ENCODE results near the gene CLCN7.

CLCN7 gene

DNA sequence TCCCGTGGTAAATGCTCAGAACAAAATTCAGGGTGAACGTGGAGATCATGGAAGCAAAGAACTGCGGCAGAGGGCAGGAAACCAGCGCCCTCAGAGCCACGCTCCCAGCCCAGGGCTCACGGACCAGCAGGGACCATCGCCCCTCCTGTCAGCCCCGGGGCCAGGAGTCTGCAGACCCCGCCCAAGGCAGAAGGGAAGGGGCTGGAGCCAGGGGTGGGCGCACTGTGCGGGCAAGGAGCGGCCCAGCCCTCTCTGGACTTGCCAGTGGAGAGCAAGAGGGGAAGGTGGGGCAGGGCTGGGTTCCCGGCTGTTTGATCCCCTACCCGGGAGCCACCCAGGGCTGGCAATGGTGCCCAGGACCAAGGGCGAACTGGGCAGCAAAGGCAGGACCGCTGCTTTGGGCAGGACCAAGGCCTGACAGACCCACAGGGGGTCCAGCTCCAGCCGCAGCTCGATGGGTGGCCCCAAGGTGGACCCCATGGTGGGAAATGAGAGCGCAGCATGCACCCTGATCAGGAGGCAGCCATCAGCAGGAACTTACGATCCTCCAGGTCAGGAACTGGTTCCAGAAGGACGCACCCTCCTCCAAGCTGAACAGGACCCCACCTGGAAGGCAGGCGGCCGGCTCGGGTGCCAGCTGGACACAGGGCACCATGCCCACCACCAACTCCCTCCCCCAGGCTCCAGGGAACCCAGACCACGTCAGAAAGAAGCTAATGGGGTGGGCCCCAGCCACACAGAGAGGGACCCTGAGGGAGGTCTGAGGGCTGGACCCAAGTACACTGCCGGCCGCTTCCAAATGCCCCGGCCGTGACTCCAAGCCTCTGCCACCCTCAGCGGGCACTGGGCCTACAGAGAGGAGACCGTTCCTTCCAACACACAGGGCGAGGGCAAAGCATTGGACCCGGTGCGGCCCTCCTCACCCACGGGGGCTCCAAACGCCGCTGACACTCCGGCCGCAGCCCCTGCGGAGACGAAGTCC is 19.3 kb downstream of the CLCN7 start:
- no peak for DNase-seq (ENCODE audit: low read depth)
- H3K4me3 ChIP-seq (ENCODE audit: low read length), result no peak overlapping the region
- TF ChIP-seq, protein P1, sequence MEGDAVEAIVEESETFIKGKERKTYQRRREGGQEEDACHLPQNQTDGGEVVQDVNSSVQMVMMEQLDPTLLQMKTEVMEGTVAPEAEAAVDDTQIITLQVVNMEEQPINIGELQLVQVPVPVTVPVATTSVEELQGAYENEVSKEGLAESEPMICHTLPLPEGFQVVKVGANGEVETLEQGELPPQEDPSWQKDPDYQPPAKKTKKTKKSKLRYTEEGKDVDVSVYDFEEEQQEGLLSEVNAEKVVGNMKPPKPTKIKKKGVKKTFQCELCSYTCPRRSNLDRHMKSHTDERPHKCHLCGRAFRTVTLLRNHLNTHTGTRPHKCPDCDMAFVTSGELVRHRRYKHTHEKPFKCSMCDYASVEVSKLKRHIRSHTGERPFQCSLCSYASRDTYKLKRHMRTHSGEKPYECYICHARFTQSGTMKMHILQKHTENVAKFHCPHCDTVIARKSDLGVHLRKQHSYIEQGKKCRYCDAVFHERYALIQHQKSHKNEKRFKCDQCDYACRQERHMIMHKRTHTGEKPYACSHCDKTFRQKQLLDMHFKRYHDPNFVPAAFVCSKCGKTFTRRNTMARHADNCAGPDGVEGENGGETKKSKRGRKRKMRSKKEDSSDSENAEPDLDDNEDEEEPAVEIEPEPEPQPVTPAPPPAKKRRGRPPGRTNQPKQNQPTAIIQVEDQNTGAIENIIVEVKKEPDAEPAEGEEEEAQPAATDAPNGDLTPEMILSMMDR (conservative IDR thresholded peaks at IDR 0.05; ENCODE audit: low read depth, low read length), result no peak

DNA sequence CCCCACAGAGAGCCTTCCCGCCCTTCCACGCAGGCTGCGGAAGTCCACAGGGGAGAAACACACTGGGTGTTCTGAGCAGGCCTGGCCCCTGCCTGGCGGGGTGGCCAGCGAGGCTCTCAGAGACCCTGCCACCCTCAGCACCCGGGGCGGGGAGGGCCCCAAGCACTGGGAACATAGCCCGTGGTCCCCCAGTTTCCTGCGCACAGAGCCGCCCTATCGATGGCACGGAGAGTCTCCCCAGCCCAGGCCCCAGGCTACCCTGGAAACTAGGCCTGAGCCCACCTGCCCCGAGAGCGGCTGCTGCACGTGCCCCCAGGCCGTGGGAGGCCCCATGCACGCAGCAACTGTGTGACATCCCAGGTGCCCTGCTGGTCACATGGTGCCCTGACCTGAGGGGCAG is 20.3 kb downstream of the CLCN7 start:
- DNase-seq (ENCODE audit: low read depth), result no peak
- TF ChIP-seq, protein P1 (conservative IDR thresholded peaks at IDR 0.05; ENCODE audit: low read depth, low read length), result no peak
- H3K4me3 ChIP-seq (ENCODE audit: low read length), result no peak overlapping the region

DNA sequence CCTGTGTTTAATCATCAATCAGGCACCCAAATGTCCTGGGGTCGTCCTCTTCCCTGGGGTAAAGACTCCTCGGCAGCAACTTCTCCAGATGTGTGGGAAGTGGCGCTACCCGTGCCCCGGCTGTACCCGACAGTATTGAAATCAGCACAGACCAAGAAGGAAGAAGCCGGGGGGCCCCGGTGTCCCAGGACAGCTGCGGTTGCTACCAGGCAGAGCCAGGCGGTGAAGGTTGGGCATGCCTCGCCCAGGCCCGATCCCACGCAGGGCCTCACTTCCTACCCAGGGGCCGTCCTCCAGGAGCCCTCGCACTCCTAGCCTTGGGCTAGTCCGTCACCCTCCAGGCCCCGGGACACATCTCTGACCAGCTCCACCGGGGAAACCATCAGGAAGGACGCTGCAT is 21.5 kb downstream of the CLCN7 start:
- TF ChIP-seq, protein P1 (conservative IDR thresholded peaks at IDR 0.05; ENCODE audit: low read depth, low read length), result no peak
- no peak overlapping the region for H3K4me3 ChIP-seq (ENCODE audit: low read length)
- no peak for DNase-seq (ENCODE audit: low read depth)

DNA sequence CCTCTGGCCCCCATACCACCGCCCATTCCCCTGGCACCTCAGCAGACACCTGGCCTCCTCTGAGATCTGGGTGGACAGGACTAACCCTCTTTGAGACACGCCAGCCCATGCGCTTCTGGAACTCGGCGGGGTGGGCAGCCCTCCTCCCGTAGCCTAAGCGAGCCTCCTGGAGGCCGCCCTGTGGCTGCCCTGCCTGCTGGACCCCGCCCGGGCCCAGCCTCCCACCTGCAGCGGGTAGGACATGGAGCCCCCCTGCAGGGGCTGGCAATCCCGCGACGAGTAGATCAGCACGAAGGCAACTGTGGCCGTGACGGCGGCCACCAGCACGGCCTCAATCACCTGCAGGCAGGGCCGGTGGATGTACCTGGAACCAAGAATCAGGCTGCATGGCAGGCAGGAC is 22.3 kb downstream of the CLCN7 start:
- TF ChIP-seq, protein P1 (conservative IDR thresholded peaks at IDR 0.05; ENCODE audit: low read depth, low read length), result no peak
- DNase-seq (ENCODE audit: low read depth), result no peak
- no peak overlapping the region for H3K4me3 ChIP-seq (ENCODE audit: low read length)

DNA sequence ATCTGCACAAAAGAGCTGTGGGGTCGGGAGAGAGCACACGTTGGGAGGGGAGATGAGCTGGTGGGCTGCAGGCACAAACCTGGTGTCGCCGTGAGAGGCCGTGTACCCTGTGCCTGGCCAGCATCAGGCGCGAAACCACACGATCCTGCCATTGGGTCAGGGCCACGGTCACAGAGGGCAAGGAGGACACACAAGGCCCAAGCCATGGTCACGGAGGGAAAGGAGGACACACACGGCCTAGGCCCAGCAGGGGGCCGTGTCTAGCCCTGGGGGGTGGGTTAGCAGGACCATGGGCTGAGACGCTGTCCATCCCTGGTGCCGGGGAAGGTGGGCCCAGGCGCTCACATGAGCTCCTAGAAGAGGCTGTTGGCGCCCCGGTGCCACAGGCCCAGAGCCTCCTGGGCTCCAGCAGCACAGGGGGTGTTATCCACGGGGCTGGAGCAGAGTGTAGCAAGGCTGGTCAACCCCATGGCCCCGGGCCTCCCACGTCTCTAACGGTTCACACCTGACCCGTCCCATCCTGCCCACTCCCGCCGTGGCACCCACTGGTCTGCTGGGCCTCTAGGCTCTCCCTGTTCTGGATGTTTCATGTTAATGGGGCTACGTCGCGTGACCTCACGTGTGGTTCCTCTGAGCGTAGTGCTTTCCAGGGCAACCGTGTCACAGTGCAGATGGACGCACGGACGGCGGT is 23.0 kb downstream of the CLCN7 start:
- TF ChIP-seq, protein P1 (conservative IDR thresholded peaks at IDR 0.05; ENCODE audit: low read depth, low read length), result no peak
- no peak for DNase-seq (ENCODE audit: low read depth)
- no peak overlapping the region for H3K4me3 ChIP-seq (ENCODE audit: low read length)

DNA sequence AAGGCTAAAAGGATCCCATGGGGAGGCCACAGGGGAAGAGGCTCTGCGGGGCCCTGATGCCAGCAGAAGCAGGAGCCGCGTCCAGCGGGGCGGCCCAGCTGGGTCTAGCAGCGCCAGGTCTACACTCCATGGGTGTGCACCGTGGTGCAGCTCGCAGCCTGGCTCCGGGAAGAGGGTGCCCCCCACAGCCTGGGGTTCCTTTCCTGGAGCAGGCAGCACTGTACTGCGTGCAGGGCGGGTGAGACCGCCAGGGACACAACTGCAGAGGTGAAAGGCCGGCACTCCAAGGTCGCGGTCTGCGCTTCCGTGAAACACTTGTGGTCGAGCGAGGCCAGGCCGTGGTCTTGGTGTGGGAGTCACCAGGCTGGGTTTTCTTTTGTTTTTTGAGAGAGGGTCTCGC is 24.0 kb downstream of the CLCN7 start:
- DNase-seq (ENCODE audit: low read depth), result no peak
- TF ChIP-seq, protein P1 (conservative IDR thresholded peaks at IDR 0.05; ENCODE audit: low read depth, low read length), result no peak
- no peak overlapping the region for H3K4me3 ChIP-seq (ENCODE audit: low read length)
